ENCODE measurements around the gene BTF3. TPM values are rescaled to one million over a fixed set of nuclear protein-coding genes. Genes with fewer than 3 reads are reported as not detected.

BTF3 gene
- total RNA-seq, 1 donor: 207 TPM

- Histone ChIP-seq H3K9me3 (ENCODE audit: low read depth, low read length) (no peaks in the 10 kb centered on the region), H3K27ac (ENCODE audit: low read depth, low read length) (no peak overlapping the region), H3K4me3 (ENCODE audit: insufficient read depth, low read length) (no peak overlapping the region), H3K4me1 (ENCODE audit: insufficient read depth, low read length) (peaks cover 28% of the 10 kb centered on the region), H2AFZ (ENCODE audit: low read length) (no peak overlapping the region), H3K36me3 (ENCODE audit: insufficient read depth, low read length) (peaks cover 12% of the 10 kb centered on the region), H3K79me2 (ENCODE audit: insufficient read depth, low read length) (peaks cover 29% of the 10 kb centered on the region), H3K27me3 (ENCODE audit: insufficient read depth, low read length) (no peaks in the 10 kb centered on the region), H4K20me1 (ENCODE audit: insufficient read depth, low read length) (peaks cover 20% of the 10 kb centered on the region), H3K4me2 (ENCODE audit: insufficient read depth, low read length) (no peak overlapping the region)
- TF ChIP-seq, protein P1, sequence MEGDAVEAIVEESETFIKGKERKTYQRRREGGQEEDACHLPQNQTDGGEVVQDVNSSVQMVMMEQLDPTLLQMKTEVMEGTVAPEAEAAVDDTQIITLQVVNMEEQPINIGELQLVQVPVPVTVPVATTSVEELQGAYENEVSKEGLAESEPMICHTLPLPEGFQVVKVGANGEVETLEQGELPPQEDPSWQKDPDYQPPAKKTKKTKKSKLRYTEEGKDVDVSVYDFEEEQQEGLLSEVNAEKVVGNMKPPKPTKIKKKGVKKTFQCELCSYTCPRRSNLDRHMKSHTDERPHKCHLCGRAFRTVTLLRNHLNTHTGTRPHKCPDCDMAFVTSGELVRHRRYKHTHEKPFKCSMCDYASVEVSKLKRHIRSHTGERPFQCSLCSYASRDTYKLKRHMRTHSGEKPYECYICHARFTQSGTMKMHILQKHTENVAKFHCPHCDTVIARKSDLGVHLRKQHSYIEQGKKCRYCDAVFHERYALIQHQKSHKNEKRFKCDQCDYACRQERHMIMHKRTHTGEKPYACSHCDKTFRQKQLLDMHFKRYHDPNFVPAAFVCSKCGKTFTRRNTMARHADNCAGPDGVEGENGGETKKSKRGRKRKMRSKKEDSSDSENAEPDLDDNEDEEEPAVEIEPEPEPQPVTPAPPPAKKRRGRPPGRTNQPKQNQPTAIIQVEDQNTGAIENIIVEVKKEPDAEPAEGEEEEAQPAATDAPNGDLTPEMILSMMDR (IDR thresholded peaks at IDR 0.05; ENCODE audit: extremely low read depth, low read depth, low read length): no peak
- peak; percentile 78 for DNase-seq (ENCODE audit: insufficient read length, low spot score, missing footprints)
These were observed 2.4 kb upstream of the BTF3 start for GRCh38 chr5:73495772-73496335.

GRCh38 chr5:73496984-73497457, 1.2 kb upstream of the BTF3 start:
- peak overlapping the region; percentile 97 for H3K27ac ChIP-seq (ENCODE audit: low read depth, low read length)
- H3K9me3 ChIP-seq (ENCODE audit: low read depth, low read length): no peaks in the 10 kb centered on the region
- peaks cover 29% of the 10 kb centered on the region for H4K20me1 ChIP-seq (ENCODE audit: insufficient read depth, low read length)
- peaks cover 40% of the 10 kb centered on the region for H3K79me2 ChIP-seq (ENCODE audit: insufficient read depth, low read length)
- peaks cover 28% of the 10 kb centered on the region for H3K4me1 ChIP-seq (ENCODE audit: insufficient read depth, low read length)
- H3K36me3 ChIP-seq (ENCODE audit: insufficient read depth, low read length): peaks cover 22% of the 10 kb centered on the region
- H2AFZ ChIP-seq (ENCODE audit: low read length): peak overlapping the region; percentile 100
- no peaks in the 10 kb centered on the region for H3K27me3 ChIP-seq (ENCODE audit: insufficient read depth, low read length)
- H3K4me2 ChIP-seq (ENCODE audit: insufficient read depth, low read length): peak overlapping the region; percentile 93
- TF ChIP-seq, protein P1 (IDR thresholded peaks at IDR 0.05; ENCODE audit: extremely low read depth, low read depth, low read length): peak; percentile 51
- peak; percentile 88 for DNase-seq (ENCODE audit: insufficient read length, low spot score, missing footprints)
- H3K4me3 ChIP-seq (ENCODE audit: insufficient read depth, low read length): peak overlapping the region; percentile 97

DNA sequence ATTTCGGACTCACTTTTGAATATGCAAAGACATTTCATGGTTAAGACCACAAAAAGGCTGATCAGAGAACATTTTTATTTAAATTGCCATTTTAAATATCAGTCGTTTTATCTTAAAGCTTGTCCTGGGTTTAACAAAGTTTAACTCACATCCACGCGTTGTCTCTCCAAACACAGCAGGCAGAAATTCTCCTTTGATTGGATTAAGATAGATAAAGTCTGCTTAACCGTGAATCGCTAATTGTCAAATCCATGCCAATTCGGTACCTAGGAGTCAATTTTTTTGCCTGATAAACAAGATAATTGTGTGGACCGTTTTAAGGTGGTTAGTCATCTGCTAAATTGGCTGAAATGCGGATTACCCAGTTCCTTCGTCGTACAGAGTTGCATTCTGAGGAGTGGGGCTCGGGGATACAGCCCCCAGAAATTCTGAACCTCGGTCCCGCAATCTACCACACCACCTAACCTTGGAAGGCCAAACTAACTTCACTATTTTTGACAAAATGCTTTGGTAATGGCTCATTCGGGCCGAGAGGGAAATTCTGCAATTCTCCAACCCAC, 665 bp upstream of the BTF3 start:
- peak overlapping the region; percentile 97 for H3K27ac ChIP-seq (ENCODE audit: low read depth, low read length)
- peaks cover 45% of the 10 kb centered on the region for H3K79me2 ChIP-seq (ENCODE audit: insufficient read depth, low read length)
- peak overlapping the region; percentile 93 for H3K4me2 ChIP-seq (ENCODE audit: insufficient read depth, low read length)
- TF ChIP-seq, protein P1 (IDR thresholded peaks at IDR 0.05; ENCODE audit: extremely low read depth, low read depth, low read length): no peak
- no peaks in the 10 kb centered on the region for H3K9me3 ChIP-seq (ENCODE audit: low read depth, low read length)
- H4K20me1 ChIP-seq (ENCODE audit: insufficient read depth, low read length): peaks cover 29% of the 10 kb centered on the region
- no peak for DNase-seq (ENCODE audit: insufficient read length, low spot score, missing footprints)
- H3K27me3 ChIP-seq (ENCODE audit: insufficient read depth, low read length): no peaks in the 10 kb centered on the region
- H3K4me1 ChIP-seq (ENCODE audit: insufficient read depth, low read length): peaks cover 28% of the 10 kb centered on the region
- H3K4me3 ChIP-seq (ENCODE audit: insufficient read depth, low read length): peak overlapping the region; percentile 97
- peak overlapping the region; percentile 100 for H2AFZ ChIP-seq (ENCODE audit: low read length)
- peaks cover 28% of the 10 kb centered on the region for H3K36me3 ChIP-seq (ENCODE audit: insufficient read depth, low read length)

DNA sequence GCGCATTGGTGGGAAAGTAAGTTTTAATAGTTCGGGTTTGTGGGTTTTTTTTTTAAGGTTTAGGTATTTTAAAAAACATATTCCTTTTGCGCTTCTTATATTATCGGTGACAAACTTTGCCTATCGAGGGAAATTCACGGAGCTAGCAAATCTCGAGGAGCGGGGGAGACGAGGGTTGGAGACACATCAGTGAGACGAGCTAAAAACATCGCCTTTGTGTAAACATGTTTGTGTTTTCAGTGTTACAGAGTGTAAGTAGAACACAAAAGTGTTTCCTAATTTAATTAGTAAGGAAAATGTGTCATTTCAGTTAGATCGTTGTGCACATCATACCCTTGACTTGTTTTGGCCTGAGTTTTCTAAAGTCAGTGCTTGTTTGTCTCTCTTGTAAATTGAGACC, 945 bp downstream of the BTF3 start:
- Histone ChIP-seq H3K27ac (ENCODE audit: low read depth, low read length) (peak overlapping the region; percentile 97), H2AFZ (ENCODE audit: low read length) (no peak overlapping the region), H4K20me1 (ENCODE audit: insufficient read depth, low read length) (peaks cover 42% of the 10 kb centered on the region), H3K79me2 (ENCODE audit: insufficient read depth, low read length) (peaks cover 51% of the 10 kb centered on the region), H3K4me1 (ENCODE audit: insufficient read depth, low read length) (peaks cover 28% of the 10 kb centered on the region), H3K9me3 (ENCODE audit: low read depth, low read length) (no peaks in the 10 kb centered on the region), H3K4me3 (ENCODE audit: insufficient read depth, low read length) (peak overlapping the region; percentile 97), H3K27me3 (ENCODE audit: insufficient read depth, low read length) (no peaks in the 10 kb centered on the region), H3K36me3 (ENCODE audit: insufficient read depth, low read length) (peaks cover 44% of the 10 kb centered on the region), H3K4me2 (ENCODE audit: insufficient read depth, low read length) (peak overlapping the region; percentile 93)
- TF ChIP-seq, protein P1 (IDR thresholded peaks at IDR 0.05; ENCODE audit: extremely low read depth, low read depth, low read length): no peak
- DNase-seq (ENCODE audit: insufficient read length, low spot score, missing footprints): no peak

Data from osteoblast (primary cell).